Suprapubic skin (tissue), 4 donors: ENCODE results near the gene POU3F3. TPM values are rescaled to one million over a fixed set of nuclear protein-coding genes. Genes with fewer than 3 reads are reported as not detected.
A peak's percentile ranks its signal among the peaks of the same experiment; 100 is the strongest.

Experiments
- DNase-seq, 2 donors: peaks; one replicate each; pipeline ENCODE4 v3.0.0-alpha.2; 2019; ENCODE audit warnings: low spot score in 2 of 2
- H3K27ac ChIP-seq: fragments of 200-600 bp; sonication (generic); one replicate; pipeline ENCODE4 v1.5.1; 2019
- H3K27me3 ChIP-seq: fragments of 200-600 bp; sonication (generic); one replicate; pipeline ENCODE4 v1.5.1; 2019
- H3K36me3 ChIP-seq: fragments of 200-600 bp; sonication (generic); one replicate; pipeline ENCODE4 v1.5.1; 2019
- H3K4me1 ChIP-seq: fragments of 200-600 bp; sonication (generic); one replicate; pipeline ENCODE4 v1.5.1; 2019
- H3K4me3 ChIP-seq: fragments of 200-600 bp; sonication (generic); one replicate; pipeline ENCODE4 v1.5.1; 2019; ENCODE audit warnings: mild to moderate bottlenecking
- H3K9me3 ChIP-seq: fragments of 200-600 bp; sonication (generic); one replicate; pipeline ENCODE4 v1.5.1; 2019
- EP300 ChIP-seq: sonication (generic); formaldehyde crosslinking; IDR thresholded peaks from one replicate; pipeline ENCODE4 v1.6.1; 2017; ENCODE audit warnings: antibody characterized with exemption
- POLR2A ChIP-seq, 2 donors: fragments of 450-650 bp; IDR thresholded peaks; one replicate each; pipeline ENCODE4 v1.6.1; 2017; ENCODE audit warnings: antibody characterized with exemption in 2 of 2, mild to moderate bottlenecking in 2 of 2, moderate library complexity in 2 of 2
- POLR2AphosphoS5 ChIP-seq, 3 donors: sonication (generic); formaldehyde crosslinking; IDR thresholded peaks; one replicate each; pipeline ENCODE4 v1.6.1; 2017; ENCODE audit warnings: antibody characterized with exemption in 3 of 3
- WGBS: methylation state at CpG from one replicate; pipeline ENCODE4 v1.1.5; 2018; 5-methylcytosine and 5-hydroxymethylcytosine counted together
- total RNA-seq, 4 donors: library from RNA; depleted of rRNA; stranded (reverse); fragments of >200 nt; gene quantifications; one replicate each; pipeline ENCODE4 v1.1.0, GENCODE V29; 2016
- TF ChIP-seq, protein P1 (sequence below), 2 donors: fragments of 200-600 bp in 1 of 2; fragments of 450-650 bp in 1 of 2; sonication (generic) in 1 of 2; IDR thresholded peaks; one replicate each; pipeline ENCODE4 v1.5.1; 2016 to 2019; ENCODE audit warnings: antibody characterized with exemption in 2 of 2, mild to moderate bottlenecking in 1 of 2, moderate library complexity in 1 of 2

The POU3F3 gene
- total RNA-seq, 4 donors from 2014 or later: 0.30 to 1.5 (median 0.84) TPM

DNA sequence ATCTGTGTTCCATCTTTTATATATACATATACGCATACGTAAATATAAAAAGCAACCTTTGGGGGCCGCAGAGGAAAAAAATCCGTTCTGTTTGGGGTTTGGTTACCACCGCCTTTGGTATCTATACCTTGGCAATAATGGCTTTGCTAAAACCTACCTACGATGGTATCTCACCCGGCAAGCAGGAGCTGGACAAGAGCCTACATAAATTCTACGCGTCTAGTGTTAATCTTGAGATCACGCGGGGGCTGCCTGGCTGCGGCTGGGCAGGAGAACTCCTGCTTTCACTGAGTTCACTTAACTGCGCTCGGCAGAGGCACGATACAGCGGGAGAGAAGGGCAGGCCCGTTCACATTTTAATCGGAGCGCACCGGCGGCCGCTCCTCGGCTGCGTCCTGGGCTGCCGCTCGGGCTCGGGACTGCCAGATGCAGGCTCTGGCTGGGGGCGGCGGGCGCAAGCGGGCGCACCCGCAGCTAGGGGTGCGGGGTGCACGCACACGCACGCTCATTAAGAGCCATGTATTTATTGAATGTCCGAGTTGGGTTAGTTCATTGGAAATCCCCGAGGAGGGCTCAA is 1.7 kb upstream of the POU3F3 start:
- no peaks in the 10 kb centered on the region for H3K9me3 ChIP-seq
- no peaks in the 10 kb centered on the region for H3K36me3 ChIP-seq
- H3K27ac ChIP-seq: peak overlapping the region; percentile 45
- peak overlapping the region; percentile 58 for H3K4me3 ChIP-seq
- 4% methylated on average over 22 of the region's 39 CpGs for WGBS
- peaks cover 55% of the 10 kb centered on the region for H3K4me1 ChIP-seq
- peaks cover 97% of the 10 kb centered on the region for H3K27me3 ChIP-seq
- no peak for DNase-seq
- TF ChIP-seq EP300 (no peak), POLR2A (IDR thresholded peaks at IDR 0.05) (no peak), POLR2AphosphoS5 (IDR thresholded peaks at IDR 0.05) (no peak)
- TF ChIP-seq, protein P1, sequence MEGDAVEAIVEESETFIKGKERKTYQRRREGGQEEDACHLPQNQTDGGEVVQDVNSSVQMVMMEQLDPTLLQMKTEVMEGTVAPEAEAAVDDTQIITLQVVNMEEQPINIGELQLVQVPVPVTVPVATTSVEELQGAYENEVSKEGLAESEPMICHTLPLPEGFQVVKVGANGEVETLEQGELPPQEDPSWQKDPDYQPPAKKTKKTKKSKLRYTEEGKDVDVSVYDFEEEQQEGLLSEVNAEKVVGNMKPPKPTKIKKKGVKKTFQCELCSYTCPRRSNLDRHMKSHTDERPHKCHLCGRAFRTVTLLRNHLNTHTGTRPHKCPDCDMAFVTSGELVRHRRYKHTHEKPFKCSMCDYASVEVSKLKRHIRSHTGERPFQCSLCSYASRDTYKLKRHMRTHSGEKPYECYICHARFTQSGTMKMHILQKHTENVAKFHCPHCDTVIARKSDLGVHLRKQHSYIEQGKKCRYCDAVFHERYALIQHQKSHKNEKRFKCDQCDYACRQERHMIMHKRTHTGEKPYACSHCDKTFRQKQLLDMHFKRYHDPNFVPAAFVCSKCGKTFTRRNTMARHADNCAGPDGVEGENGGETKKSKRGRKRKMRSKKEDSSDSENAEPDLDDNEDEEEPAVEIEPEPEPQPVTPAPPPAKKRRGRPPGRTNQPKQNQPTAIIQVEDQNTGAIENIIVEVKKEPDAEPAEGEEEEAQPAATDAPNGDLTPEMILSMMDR (IDR thresholded peaks at IDR 0.05): no peak

DNA sequence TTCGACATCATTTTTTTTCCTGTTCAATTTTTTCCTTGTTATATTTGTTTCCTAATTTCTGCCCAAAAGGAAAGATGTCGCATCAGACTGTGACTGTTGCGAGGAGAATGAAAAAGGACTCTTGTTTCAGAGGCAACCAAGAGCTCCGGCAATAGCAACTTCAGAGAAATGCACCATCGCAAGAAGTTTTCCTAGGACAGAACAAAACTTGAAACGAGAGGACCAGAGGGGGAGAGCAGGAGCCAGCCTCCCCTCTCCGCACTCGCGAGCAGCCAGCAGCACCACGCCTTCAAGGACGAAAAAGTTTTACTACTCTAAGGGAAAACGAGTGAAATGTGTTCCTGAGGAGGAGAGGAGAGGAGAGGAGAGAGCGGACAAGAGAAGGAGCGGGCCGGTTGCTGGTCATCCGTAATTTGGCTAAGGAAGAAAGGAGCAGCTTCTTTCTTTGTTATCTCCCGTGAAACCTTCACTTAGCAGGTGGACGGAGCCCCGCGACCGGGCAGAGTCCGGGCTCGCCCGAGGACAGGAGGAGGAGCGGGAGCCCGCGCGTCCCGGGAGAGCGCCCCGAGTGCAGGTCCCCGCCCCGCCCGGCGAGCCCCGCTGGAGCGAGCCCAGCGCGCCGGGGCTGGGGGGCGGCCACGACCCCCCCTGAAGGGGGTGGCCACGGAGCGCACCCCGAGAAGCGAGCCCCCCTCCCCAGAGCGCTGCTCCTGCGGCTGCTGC is 744 bp downstream of the POU3F3 start:
- no peaks in the 10 kb centered on the region for H3K9me3 ChIP-seq
- H3K36me3 ChIP-seq: no peaks in the 10 kb centered on the region
- H3K4me3 ChIP-seq: peak overlapping the region; percentile 58
- no peak overlapping the region for H3K27ac ChIP-seq
- WGBS: 3% methylated on average over 35 of the region's 48 CpGs
- TF ChIP-seq POLR2AphosphoS5 (IDR thresholded peaks at IDR 0.05) (no peak), EP300 (no peak), POLR2A (IDR thresholded peaks at IDR 0.05) (no peak)
- TF ChIP-seq, protein P1 (IDR thresholded peaks at IDR 0.05): no peak
- H3K4me1 ChIP-seq: peaks cover 57% of the 10 kb centered on the region
- peaks cover 97% of the 10 kb centered on the region for H3K27me3 ChIP-seq
- DNase-seq: no peak

DNA sequence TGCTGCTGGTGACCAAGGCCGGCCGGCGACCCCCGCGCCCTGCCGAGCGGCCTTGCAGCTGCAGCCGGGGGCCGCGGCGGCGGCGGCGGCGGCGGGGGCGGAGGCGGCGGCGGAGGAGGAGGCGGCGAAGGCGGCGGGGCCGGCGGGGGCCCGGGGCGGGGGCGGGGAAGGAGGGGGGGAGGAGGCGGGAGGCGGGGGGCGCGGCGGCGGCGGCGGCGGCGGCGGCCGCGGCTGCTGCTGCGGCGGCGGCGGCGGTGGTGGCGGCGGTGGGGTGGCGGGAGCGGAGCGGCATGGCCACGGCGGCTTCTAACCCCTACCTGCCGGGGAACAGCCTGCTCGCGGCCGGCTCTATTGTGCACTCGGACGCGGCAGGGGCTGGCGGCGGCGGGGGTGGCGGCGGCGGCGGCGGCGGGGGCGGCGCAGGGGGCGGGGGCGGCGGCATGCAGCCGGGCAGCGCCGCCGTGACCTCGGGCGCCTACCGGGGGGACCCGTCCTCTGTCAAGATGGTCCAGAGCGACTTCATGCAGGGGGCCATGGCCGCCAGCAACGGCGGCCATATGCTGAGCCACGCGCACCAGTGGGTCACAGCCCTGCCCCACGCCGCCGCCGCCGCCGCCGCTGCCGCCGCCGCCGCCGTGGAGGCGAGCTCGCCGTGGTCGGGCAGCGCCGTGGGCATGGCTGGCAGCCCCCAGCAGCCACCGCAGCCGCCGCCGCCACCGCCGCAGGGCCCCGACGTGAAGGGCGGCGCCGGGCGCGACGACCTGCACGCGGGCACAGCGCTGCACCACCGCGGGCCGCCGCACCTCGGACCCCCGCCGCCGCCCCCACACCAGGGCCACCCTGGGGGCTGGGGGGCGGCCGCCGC is 1.5 kb downstream of the POU3F3 start:
- TF ChIP-seq, protein P1 (IDR thresholded peaks at IDR 0.05): no peak
- TF ChIP-seq EP300 (no peak), POLR2AphosphoS5 (IDR thresholded peaks at IDR 0.05) (no peak), POLR2A (IDR thresholded peaks at IDR 0.05) (no peak)
- Histone ChIP-seq H3K36me3 (no peaks in the 10 kb centered on the region), H3K9me3 (no peaks in the 10 kb centered on the region), H3K27me3 (peaks cover 97% of the 10 kb centered on the region), H3K27ac (no peak overlapping the region), H3K4me1 (peaks cover 56% of the 10 kb centered on the region), H3K4me3 (peak overlapping the region; percentile 58)
- WGBS: no CpG with 5 or more reads among the region's 135 CpGs
- no peak for DNase-seq

DNA sequence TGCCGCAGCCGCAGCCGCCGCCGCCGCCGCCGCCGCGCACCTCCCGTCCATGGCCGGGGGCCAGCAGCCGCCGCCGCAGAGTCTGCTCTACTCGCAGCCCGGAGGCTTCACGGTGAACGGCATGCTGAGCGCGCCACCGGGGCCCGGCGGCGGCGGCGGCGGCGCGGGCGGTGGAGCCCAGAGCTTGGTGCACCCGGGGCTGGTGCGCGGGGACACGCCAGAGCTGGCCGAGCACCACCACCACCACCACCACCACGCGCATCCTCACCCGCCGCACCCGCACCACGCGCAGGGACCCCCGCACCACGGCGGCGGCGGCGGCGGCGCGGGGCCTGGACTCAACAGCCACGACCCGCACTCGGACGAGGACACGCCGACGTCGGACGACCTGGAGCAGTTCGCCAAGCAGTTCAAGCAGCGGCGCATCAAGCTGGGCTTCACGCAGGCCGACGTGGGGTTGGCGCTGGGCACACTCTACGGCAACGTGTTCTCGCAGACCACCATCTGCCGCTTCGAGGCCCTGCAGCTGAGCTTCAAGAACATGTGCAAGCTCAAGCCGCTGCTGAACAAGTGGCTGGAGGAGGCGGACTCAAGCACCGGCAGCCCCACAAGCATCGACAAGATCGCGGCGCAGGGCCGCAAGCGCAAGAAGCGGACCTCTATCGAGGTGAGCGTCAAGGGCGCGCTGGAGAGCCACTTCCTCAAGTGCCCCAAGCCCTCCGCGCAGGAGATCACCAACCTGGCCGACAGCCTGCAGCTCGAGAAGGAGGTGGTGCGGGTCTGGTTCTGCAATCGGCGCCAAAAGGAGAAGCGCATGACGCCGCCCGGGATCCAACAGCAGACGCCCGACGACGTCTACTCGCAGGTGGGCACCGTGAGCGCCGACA is 2.4 kb downstream of the POU3F3 start:
- DNase-seq: no peak
- no peaks in the 10 kb centered on the region for H3K9me3 ChIP-seq
- WGBS: 4% methylated on average over 53 of the region's 106 CpGs
- H3K27me3 ChIP-seq: peaks cover 97% of the 10 kb centered on the region
- no peaks in the 10 kb centered on the region for H3K36me3 ChIP-seq
- no peak overlapping the region for H3K27ac ChIP-seq
- TF ChIP-seq, protein P1 (IDR thresholded peaks at IDR 0.05): no peak
- TF ChIP-seq POLR2AphosphoS5 (IDR thresholded peaks at IDR 0.05): no peak
- no peak for TF ChIP-seq POLR2A (IDR thresholded peaks at IDR 0.05)
- no peak for TF ChIP-seq EP300
- H3K4me3 ChIP-seq: peak overlapping the region; percentile 27
- peaks cover 55% of the 10 kb centered on the region for H3K4me1 ChIP-seq
